HepG2 (cell line): ENCODE measurements around the gene QRICH2. TPM values are rescaled to one million over a fixed set of nuclear protein-coding genes. Genes with fewer than 3 reads are reported as not detected.
A peak's percentile ranks its signal among the peaks of the same experiment; 100 is the strongest.

Source experiments
- ATAC-seq: fragments of 200-7000 bp; cut with Tn5 transposase; 3 replicates; pipeline ENCODE4 v1.9.1; 2020; ENCODE audit warnings: mild to moderate bottlenecking, moderate library complexity
- BruUV-seq: library from RNA; stranded (reverse); fragments of 400-500 nt; replicated peaks from 2 replicates; lab custom pipeline; 2021; lab: Mats Ljungman, UMichigan
- CTCF ChIA-PET: fragments of 300-600 bp; formaldehyde crosslinking; extraction: SDS; loops from one replicate; lab custom pipeline; 2021; ENCODE audit warnings: low total read pairs, inconsistent platforms, low intra/inter-chr PET ratio; lab: Yijun Ruan, JAX
- POLR2A ChIA-PET: fragments of 350-600 bp; sonication (Branson Sonifier 250); formaldehyde crosslinking; loops from one replicate; lab custom pipeline; 2020; ENCODE audit warnings: antibody characterized with exemption, inconsistent platforms; lab: Yijun Ruan, JAX
- DNase-seq: peaks from one replicate; pipeline ENCODE4 v3.0.0-alpha.2; 2015; ENCODE audit warnings: low spot score
- FAIRE-seq: peaks from 3 replicates; lab custom pipeline; 2011; peaks lifted over from hg19 to GRCh38; lab: Jason Lieb, UNC
- H2AFZ ChIP-seq: one replicate; pipeline ENCODE4 v1.6.1; 2011; ENCODE audit warnings: low read length, inconsistent platforms
- H3K27ac ChIP-seq: fragments of 300-600 bp; 3 replicates; pipeline ENCODE4 v1.8.0; 2011; ENCODE audit warnings: mixed run types, mild to moderate bottlenecking, mixed read lengths, low read length, inconsistent platforms; ENCODE audit not compliant: insufficient read depth; ENCODE audit errors: extremely low read length
- H3K27me3 ChIP-seq, 2 experiments: fragments of 200-600 bp in 1 of 2; 2 replicates in 1 of 2; 3 replicates in 1 of 2; pipeline versions ENCODE4 v1.6.0 to v1.8.0; 2011; ENCODE audit warnings: low read length in 2 of 2, mild to moderate bottlenecking in 2 of 2, moderate library complexity in 2 of 2, inconsistent platforms in 1 of 2; ENCODE audit not compliant: insufficient read depth in 2 of 2, control insufficient read depth in 1 of 2
- H3K36me3 ChIP-seq, 2 experiments: fragments of 200-600 bp in 1 of 2; replicated peaks in 1 of 2; 2 replicates in 1 of 2; 3 replicates in 1 of 2; pipeline versions ENCODE4 v1.5.1 to v1.8.0; 2011; ENCODE audit warnings: low read length in 2 of 2, inconsistent platforms in 1 of 2; ENCODE audit not compliant: insufficient read depth in 2 of 2, control insufficient read depth in 1 of 2
- H3K4me1 ChIP-seq: 2 replicates; pipeline ENCODE4 v1.5.1; 2012; ENCODE audit warnings: low read length, inconsistent platforms; ENCODE audit not compliant: insufficient read depth
- H3K4me2 ChIP-seq: 2 replicates; pipeline ENCODE4 v1.6.0; 2011; ENCODE audit warnings: low read depth, low read length, inconsistent platforms
- H3K4me3 ChIP-seq, 3 experiments: fragments of 200-600 bp in 1 of 3; sonication (generic), shearing (Covaris generic) in 1 of 3; replicated peaks in 1 of 3; 2 replicates each; pipeline ENCODE4 v1.5.1; 2011 to 2016; ENCODE audit warnings: low read length in 3 of 3, inconsistent platforms in 2 of 3, low read depth in 2 of 3, mild to moderate bottlenecking in 2 of 3, control low read depth in 1 of 3, mixed read lengths in 1 of 3; ENCODE audit not compliant: insufficient read depth in 1 of 3
- H3K79me2 ChIP-seq: one replicate; pipeline ENCODE4 v1.6.1; 2011; ENCODE audit warnings: low read length, inconsistent platforms; ENCODE audit not compliant: insufficient read depth
- H3K9ac ChIP-seq: 2 replicates; pipeline ENCODE4 v1.6.0; 2011; ENCODE audit warnings: mild to moderate bottlenecking, low read depth, low read length, inconsistent platforms; ENCODE audit not compliant: insufficient read depth
- H3K9me3 ChIP-seq: 2 replicates; pipeline ENCODE4 v1.5.1; 2012; ENCODE audit warnings: mild to moderate bottlenecking, low read length
- H4K20me1 ChIP-seq: 2 replicates; pipeline ENCODE4 v1.6.0; 2011; ENCODE audit warnings: inconsistent platforms, mild to moderate bottlenecking, low read length, moderate library complexity; ENCODE audit not compliant: insufficient read depth
- AGO1 ChIP-seq: fragments of 200-400 bp; formaldehyde crosslinking; IDR thresholded peaks from 2 replicates; pipeline ENCODE4 v1.6.1; 2017; ENCODE audit warnings: mild to moderate bottlenecking, low read depth, low read length, moderate library complexity; ENCODE audit not compliant: poor library complexity, severe bottlenecking
- ATF7 ChIP-seq, 2 experiments: fragments of 450-650 bp in 1 of 2; sonication (generic) in 1 of 2; formaldehyde crosslinking in 1 of 2; IDR thresholded peaks; 2 replicates each; pipeline versions ENCODE4 v1.4.0 to v1.6.1; 2016 to 2020; ENCODE audit warnings: antibody characterized with exemption in 1 of 2, mild to moderate bottlenecking in 1 of 2, missing genetic modification reagents in 1 of 2
- FOXK1 ChIP-seq: sonication (generic); formaldehyde crosslinking; IDR thresholded peaks from 2 replicates; pipeline ENCODE4 v1.4.0; 2020; ENCODE audit warnings: low read depth, missing genetic modification reagents, borderline replicate concordance
- GPN1 ChIP-seq: sonication (generic); formaldehyde crosslinking; IDR thresholded peaks from 2 replicates; pipeline ENCODE4 v1.5.1; 2020; ENCODE audit warnings: missing genetic modification reagents, borderline replicate concordance
- HNRNPK ChIP-seq: fragments of 200-400 bp; formaldehyde crosslinking; IDR thresholded peaks from 2 replicates; pipeline ENCODE4 v1.6.1; 2018; ENCODE audit warnings: low read length, low read depth, moderate library complexity, mild to moderate bottlenecking; ENCODE audit not compliant: poor library complexity, severe bottlenecking
- HOXA7 ChIP-seq: sonication (generic); formaldehyde crosslinking; IDR thresholded peaks from 2 replicates; pipeline ENCODE4 v1.8.1; 2022; ENCODE audit warnings: mild to moderate bottlenecking, missing genetic modification reagents, moderate library complexity
- KDM3A ChIP-seq: IDR thresholded peaks from 2 replicates; pipeline ENCODE4 v1.6.1; 2018; ENCODE audit warnings: low read depth, missing compliant biosample characterization
- KDM4B ChIP-seq: sonication (generic); formaldehyde crosslinking; IDR thresholded peaks from 2 replicates; pipeline ENCODE4 v1.4.0; 2020; ENCODE audit warnings: missing genetic modification reagents
- MXI1 ChIP-seq: IDR thresholded peaks from 3 replicates; pipeline ENCODE4 v1.6.1; 2012; ENCODE audit warnings: low read depth, low read length, inconsistent platforms, borderline replicate concordance
- NCOA1 ChIP-seq: sonication (generic); formaldehyde crosslinking; IDR thresholded peaks from 2 replicates; pipeline ENCODE4 v1.9.0; 2021; ENCODE audit warnings: missing genetic modification reagents
- NR2F1 ChIP-seq, 2 experiments: fragments of 450-650 bp in 1 of 2; formaldehyde crosslinking in 1 of 2; IDR thresholded peaks; 2 replicates each; pipeline versions ENCODE4 v1.5.0 to v1.6.1; 2016 to 2020; ENCODE audit warnings: mild to moderate bottlenecking in 1 of 2, missing compliant biosample characterization in 1 of 2, missing genetic modification reagents in 1 of 2, moderate library complexity in 1 of 2
- PAF1 ChIP-seq: IDR thresholded peaks from 2 replicates; pipeline ENCODE4 v1.6.1; 2016; ENCODE audit warnings: missing genetic modification reagents, missing compliant biosample characterization
- POLR2AphosphoS2 ChIP-seq: IDR thresholded peaks from 2 replicates; pipeline ENCODE4 v1.6.1; 2011; ENCODE audit warnings: low read depth, low read length, improper control_type of control experiment
- SALL2 ChIP-seq: sonication (generic); formaldehyde crosslinking; IDR thresholded peaks from 2 replicates; pipeline ENCODE4 v1.8.1; 2023; ENCODE audit warnings: mild to moderate bottlenecking, missing genetic modification reagents, inconsistent platforms
- SNAPC2 ChIP-seq: sonication (generic); formaldehyde crosslinking; IDR thresholded peaks from 2 replicates; pipeline ENCODE4 v1.8.1; 2022; ENCODE audit warnings: mild to moderate bottlenecking, missing genetic modification reagents
- ZFP37 ChIP-seq: sonication (generic); formaldehyde crosslinking; IDR thresholded peaks from 2 replicates; pipeline ENCODE4 v1.4.0; 2020; ENCODE audit warnings: missing genetic modification reagents, borderline replicate concordance
- ZFYVE20 ChIP-seq: sonication (generic); formaldehyde crosslinking; IDR thresholded peaks from 2 replicates; pipeline ENCODE4 v1.8.0; 2023; ENCODE audit warnings: low read depth, mild to moderate bottlenecking, moderate library complexity, missing genetic modification reagents, borderline replicate concordance
- ZNF101 ChIP-seq: sonication (generic); formaldehyde crosslinking; IDR thresholded peaks from 2 replicates; pipeline ENCODE4 v1.4.0; 2020; ENCODE audit warnings: mild to moderate bottlenecking, low read depth, missing genetic modification reagents, borderline replicate concordance
- ZNF264 ChIP-seq: sonication (generic); formaldehyde crosslinking; IDR thresholded peaks from 2 replicates; pipeline ENCODE4 v1.4.0; 2020; ENCODE audit warnings: missing genetic modification reagents
- ZNF430 ChIP-seq: sonication (generic); formaldehyde crosslinking; IDR thresholded peaks from 2 replicates; pipeline ENCODE4 v1.9.0; 2021; ENCODE audit warnings: mild to moderate bottlenecking, missing genetic modification reagents
- WGBS: methylation state at CpG from one replicate; pipeline ENCODE4 v1.1.6; 2017; ENCODE audit warnings: low lambda C conversion rate; 5-methylcytosine and 5-hydroxymethylcytosine counted together
- in situ Hi-C: cut with HindIII; loops from 2 replicates; pipeline ENCODE4 v1.10.0; 2017; ENCODE audit warnings: low pct_unique_long_range_greater_than_20kb; ENCODE audit not compliant: extremely low pct_ligation_motif_present
- intact Hi-C: fragments of 100-400 bp; cut with micrococcal nuclease; formaldehyde crosslinking; loops from one replicate; pipeline ENCODE4 v1.10.0; 2022; ENCODE audit not compliant: unreplicated experiment
- polyA plus RNA-seq, 8 experiments: library from polyadenylated mRNA; depleted of rRNA in 3 of 8; stranded (reverse) in 7 of 8; unstranded in 1 of 8; fragments of >200 nt; fragmentation: Illumina TruSeq in 4 of 8; extraction: Trizol in 4 of 8; gene quantifications; 2 replicates each; pipeline versions ENCODE4 v1.2.1 to v1.2.3, GENCODE V29; 2011 to 2016; ENCODE audit warnings: low read depth in 4 of 8, missing spikeins in 1 of 8, mixed read lengths in 1 of 8; ENCODE audit not compliant: insufficient read depth in 1 of 8
- total RNA-seq, 5 experiments: library from RNA; depleted of rRNA; stranded (reverse); fragments of >200 nt; fragmentation: Illumina TruSeq; extraction: Trizol; gene quantifications; 2 replicates each; pipeline ENCODE4 v1.2.3, GENCODE V29; 2016; ENCODE audit warnings: low read depth in 1 of 5
- TF ChIP-seq, protein P1 (sequence below): IDR thresholded peaks from 2 replicates; pipeline ENCODE4 v1.6.1; 2012; ENCODE audit warnings: low read length, improper control_type of control experiment

Gene QRICH2
- total and polyA plus RNA-seq, 2 of the 13 experiments (the other 11 are each of a cell fraction or from before 2014, with no cell fraction given), result 3.7 to 5.7 TPM

- 89% methylated on average over 13 of the region's 19 CpGs for WGBS
- Histone ChIP-seq H3K79me2 (peaks cover 13% of the 10 kb centered on the region), H3K9me3 (no peaks in the 10 kb centered on the region), H2AFZ (no peak overlapping the region), H3K4me3 (no peak overlapping the region), H3K4me1 (peaks cover 30% of the 10 kb centered on the region), H3K4me2 (no peak overlapping the region), H3K27me3 (no peaks in the 10 kb centered on the region), H3K27ac (no peak overlapping the region), H4K20me1 (no peaks in the 10 kb centered on the region; the same call in 1 of the 2 replicates), H3K9ac (no peak overlapping the region), H3K36me3 (peaks cover 8 to 12% of the 10 kb centered on the region in 2 experiments; a peak in 3 of 5 replicates)
- FAIRE-seq (no peak), DNase-seq (no peak), ATAC-seq (peak; percentile 4)
- ChIA-PET POLR2A (interaction anchor here (1.4 to 2.1 kb wide), 3 partner anchors 8 to 26 kb away, joined by 6 to 10 read pairs (median 6); partner anchors contain the start of gene UBALD2), CTCF (no interaction called here)
- in situ Hi-C loops (no loop called here), intact Hi-C loops (loop anchor here (10.0 kb wide), 1 partner anchor 88 kb away; no protein-coding TSS in a partner anchor)
- no TSS peak for BruUV-seq
- TF ChIP-seq KDM3A (CRISPR knock-in tag), result no peak
- no peak for TF ChIP-seq HOXA7 (CRISPR knock-in tag)
- no peak for TF ChIP-seq SALL2
- TF ChIP-seq AGO1, result peak; percentile 28
- 0 out of 2 replicates have a peak, but pooled peaks have one; percentile 28 for TF ChIP-seq POLR2AphosphoS2
- TF ChIP-seq ATF7 (IDR thresholded peaks at IDR 0.05), result peak; percentile 71; the same call in 1 of the 2 replicates
- TF ChIP-seq ATF7 (CRISPR knock-in tag; IDR thresholded peaks at IDR 0.05), result no peak
- no peak for TF ChIP-seq KDM4B (CRISPR knock-in tag)
- TF ChIP-seq, protein P1, sequence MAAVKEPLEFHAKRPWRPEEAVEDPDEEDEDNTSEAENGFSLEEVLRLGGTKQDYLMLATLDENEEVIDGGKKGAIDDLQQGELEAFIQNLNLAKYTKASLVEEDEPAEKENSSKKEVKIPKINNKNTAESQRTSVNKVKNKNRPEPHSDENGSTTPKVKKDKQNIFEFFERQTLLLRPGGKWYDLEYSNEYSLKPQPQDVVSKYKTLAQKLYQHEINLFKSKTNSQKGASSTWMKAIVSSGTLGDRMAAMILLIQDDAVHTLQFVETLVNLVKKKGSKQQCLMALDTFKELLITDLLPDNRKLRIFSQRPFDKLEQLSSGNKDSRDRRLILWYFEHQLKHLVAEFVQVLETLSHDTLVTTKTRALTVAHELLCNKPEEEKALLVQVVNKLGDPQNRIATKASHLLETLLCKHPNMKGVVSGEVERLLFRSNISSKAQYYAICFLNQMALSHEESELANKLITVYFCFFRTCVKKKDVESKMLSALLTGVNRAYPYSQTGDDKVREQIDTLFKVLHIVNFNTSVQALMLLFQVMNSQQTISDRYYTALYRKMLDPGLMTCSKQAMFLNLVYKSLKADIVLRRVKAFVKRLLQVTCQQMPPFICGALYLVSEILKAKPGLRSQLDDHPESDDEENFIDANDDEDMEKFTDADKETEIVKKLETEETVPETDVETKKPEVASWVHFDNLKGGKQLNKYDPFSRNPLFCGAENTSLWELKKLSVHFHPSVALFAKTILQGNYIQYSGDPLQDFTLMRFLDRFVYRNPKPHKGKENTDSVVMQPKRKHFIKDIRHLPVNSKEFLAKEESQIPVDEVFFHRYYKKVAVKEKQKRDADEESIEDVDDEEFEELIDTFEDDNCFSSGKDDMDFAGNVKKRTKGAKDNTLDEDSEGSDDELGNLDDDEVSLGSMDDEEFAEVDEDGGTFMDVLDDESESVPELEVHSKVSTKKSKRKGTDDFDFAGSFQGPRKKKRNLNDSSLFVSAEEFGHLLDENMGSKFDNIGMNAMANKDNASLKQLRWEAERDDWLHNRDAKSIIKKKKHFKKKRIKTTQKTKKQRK, result no peak
- TF ChIP-seq NR2F1 (CRISPR knock-in tag; IDR thresholded peaks at IDR 0.05), result no peak
- no peak for TF ChIP-seq ZFP37 (CRISPR knock-in tag)
- TF ChIP-seq ZNF430 (CRISPR knock-in tag), result no peak
- no peak for TF ChIP-seq ZFYVE20 (CRISPR knock-in tag)
- no peak for TF ChIP-seq NCOA1
- TF ChIP-seq MXI1, result no peak
- TF ChIP-seq HNRNPK, result peak; percentile 1
- TF ChIP-seq FOXK1, result no peak
- TF ChIP-seq ZNF264 (CRISPR knock-in tag), result no peak
- no peak for TF ChIP-seq SNAPC2
- peak; percentile 16; the same call in 1 of the 2 replicates for TF ChIP-seq PAF1
- TF ChIP-seq GPN1, result no peak
- TF ChIP-seq ZNF101, result no peak
Observed at GRCh38 chr17:76272541-76273444, 35.3 kb downstream of the QRICH2 start.
